Activated B cell treated with CpG ODN at 0.5 μM for 24 hours (primary cell): ENCODE results near the gene MAML3. TPM values are rescaled to one million over a fixed set of nuclear protein-coding genes. Genes with fewer than 3 reads are reported as not detected.

Experiments used
- ATAC-seq: fragments of 200-7000 bp; cut with Tn5 transposase; one replicate; pipeline ENCODE4 v1.10.0; 2021; ENCODE audit warnings: low read depth, mild to moderate bottlenecking, moderate library complexity
- CTCF ChIA-PET: fragments of 350-600 bp; sonication (Branson Sonifier 250); formaldehyde crosslinking; loops from one replicate; lab custom pipeline; 2021; ENCODE audit warnings: antibody characterized with exemption; lab: Charles Lee
- POLR2A ChIA-PET: fragments of 350-600 bp; sonication (Branson Sonifier 250); formaldehyde crosslinking; loops from one replicate; lab custom pipeline; 2021; ENCODE audit warnings: antibody characterized with exemption; lab: Charles Lee
- DNase-seq: peaks from one replicate; pipeline ENCODE4 v3.0.0; 2022
- H3K27ac Mint-ChIP-seq: one replicate; pipeline ENCODE4 v1.8.0; 2020; ENCODE audit warnings: mixed read lengths
- H3K27me3 Mint-ChIP-seq: one replicate; pipeline ENCODE4 v1.8.0; 2021; ENCODE audit warnings: mixed read lengths
- H3K36me3 Mint-ChIP-seq: one replicate; pipeline ENCODE4 v1.8.0; 2021; ENCODE audit warnings: low read depth, mixed read lengths
- H3K4me1 Mint-ChIP-seq: one replicate; pipeline ENCODE4 v1.8.0; 2021; ENCODE audit warnings: mixed read lengths
- H3K4me3 Mint-ChIP-seq: one replicate; pipeline ENCODE4 v1.8.0; 2020; ENCODE audit warnings: mild to moderate bottlenecking, mixed read lengths
- H3K9me3 Mint-ChIP-seq: one replicate; pipeline ENCODE4 v1.8.0; 2020; ENCODE audit warnings: mixed read lengths
- intact Hi-C: fragments of 100-400 bp; cut with micrococcal nuclease; formaldehyde crosslinking; loops from one replicate; pipeline ENCODE4 v1.15.1; 2024
- total RNA-seq: library from RNA; stranded (reverse); gene quantifications from 2 replicates; pipeline ENCODE4 v1.2.3, GENCODE V29; 2022
- TF ChIP-seq, protein P1 (sequence below): fragments of 200-600 bp; IDR thresholded peaks from one replicate; pipeline ENCODE4 v1.8.0; 2022; ENCODE audit warnings: antibody characterized with exemption, mild to moderate bottlenecking

The MAML3 gene
- total RNA-seq, 1 donor from 2014 or later, result 2.6 TPM

DNA sequence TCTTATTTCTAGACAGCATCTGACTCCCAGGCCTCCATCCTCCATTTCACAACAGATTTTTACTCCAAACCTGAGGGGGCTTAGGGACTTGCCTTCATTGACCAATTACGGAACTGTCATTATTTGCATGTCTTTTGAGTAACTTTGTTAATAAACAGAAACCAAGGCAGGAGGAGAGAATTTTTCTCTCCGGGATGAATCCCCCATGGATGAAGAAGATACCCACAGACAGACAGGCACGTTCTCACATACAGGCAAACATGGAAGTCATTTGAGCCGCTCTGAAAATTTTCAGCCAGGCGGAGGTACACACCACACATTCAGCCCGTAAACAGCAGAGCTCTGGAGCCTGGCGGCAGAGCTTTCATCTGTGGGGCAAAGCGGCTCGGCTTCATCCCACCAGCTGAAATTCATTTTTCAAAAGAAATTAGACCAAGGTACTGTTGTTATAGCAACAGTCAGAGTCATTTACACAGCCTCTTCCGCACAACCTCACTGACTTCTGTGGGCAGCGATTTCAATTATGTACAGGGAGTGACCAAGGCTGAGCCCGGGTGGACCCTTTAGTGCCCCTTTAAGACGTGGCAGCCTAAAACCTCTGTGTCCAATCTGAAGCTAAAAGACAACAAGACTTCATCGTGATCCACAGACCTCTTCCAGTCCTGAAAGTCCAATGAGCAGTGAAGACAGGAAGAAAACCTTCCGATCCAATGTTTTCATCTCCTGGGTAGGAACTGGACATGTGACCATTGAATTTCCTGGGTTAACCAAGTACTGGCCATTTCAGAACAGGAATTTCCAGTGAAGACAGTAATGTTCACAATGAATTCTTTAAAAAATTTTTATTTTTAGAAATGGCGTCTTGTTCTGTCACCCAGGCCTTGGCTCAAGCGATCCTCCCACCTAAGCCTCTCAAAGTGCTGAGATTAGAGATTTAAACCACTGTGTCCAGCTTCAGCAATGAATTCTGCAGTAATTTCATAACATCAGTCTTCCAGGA lies 251.4 kb downstream of the MAML3 start:
- peaks cover 5% of the 10 kb centered on the region for H3K9me3 Mint-ChIP-seq
- POLR2A ChIA-PET, result no interaction called here
- ATAC-seq, result no peak
- DNase-seq, result no peak
- CTCF ChIA-PET, result no interaction called here
- H3K4me1 Mint-ChIP-seq, result peaks cover 10% of the 10 kb centered on the region
- TF ChIP-seq, protein P1, sequence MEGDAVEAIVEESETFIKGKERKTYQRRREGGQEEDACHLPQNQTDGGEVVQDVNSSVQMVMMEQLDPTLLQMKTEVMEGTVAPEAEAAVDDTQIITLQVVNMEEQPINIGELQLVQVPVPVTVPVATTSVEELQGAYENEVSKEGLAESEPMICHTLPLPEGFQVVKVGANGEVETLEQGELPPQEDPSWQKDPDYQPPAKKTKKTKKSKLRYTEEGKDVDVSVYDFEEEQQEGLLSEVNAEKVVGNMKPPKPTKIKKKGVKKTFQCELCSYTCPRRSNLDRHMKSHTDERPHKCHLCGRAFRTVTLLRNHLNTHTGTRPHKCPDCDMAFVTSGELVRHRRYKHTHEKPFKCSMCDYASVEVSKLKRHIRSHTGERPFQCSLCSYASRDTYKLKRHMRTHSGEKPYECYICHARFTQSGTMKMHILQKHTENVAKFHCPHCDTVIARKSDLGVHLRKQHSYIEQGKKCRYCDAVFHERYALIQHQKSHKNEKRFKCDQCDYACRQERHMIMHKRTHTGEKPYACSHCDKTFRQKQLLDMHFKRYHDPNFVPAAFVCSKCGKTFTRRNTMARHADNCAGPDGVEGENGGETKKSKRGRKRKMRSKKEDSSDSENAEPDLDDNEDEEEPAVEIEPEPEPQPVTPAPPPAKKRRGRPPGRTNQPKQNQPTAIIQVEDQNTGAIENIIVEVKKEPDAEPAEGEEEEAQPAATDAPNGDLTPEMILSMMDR, result no peak
- intact Hi-C loops, result no loop called here
- no peaks in the 10 kb centered on the region for H3K36me3 Mint-ChIP-seq
- H3K4me3 Mint-ChIP-seq, result no peak overlapping the region
- no peak overlapping the region for H3K27ac Mint-ChIP-seq
- H3K27me3 Mint-ChIP-seq, result no peaks in the 10 kb centered on the region

DNA sequence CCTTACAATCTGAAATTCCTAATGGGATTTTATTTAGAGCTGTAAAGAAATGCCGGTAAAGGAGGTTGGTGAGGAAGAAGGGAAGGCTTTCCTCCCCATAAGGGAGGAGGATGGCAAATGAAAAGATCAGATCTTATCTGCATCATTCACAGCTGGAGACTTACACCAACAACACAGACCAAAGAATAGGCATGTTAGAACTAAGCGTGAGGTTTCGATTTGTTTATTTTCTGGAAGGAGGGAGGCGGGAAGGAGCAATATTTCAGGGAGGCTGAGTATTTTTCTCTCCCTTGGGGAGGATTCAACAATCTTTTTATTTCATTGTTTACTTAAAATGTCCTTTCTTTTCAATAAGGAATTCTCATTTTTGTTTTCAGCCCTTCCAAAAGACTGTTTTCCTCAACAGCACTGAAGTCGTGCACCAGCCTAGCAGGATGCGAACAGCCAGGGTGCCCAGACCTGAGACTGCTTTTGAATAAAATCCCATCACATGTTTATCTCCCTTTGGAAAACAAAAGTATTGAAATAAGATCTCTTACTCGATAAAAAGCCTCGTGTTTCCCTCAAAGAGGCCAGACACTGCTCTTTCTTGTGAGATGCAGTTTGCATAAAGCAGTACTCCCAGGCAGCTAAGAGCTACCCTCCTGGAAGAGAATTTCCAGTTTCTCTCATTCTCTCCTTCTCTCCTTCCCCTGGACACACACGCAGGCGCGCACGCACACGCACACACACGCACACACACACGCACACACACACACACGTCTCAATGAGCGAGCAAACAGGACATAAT lies 252.3 kb downstream of the MAML3 start:
- Mint-ChIP-seq H3K27me3 (no peaks in the 10 kb centered on the region), H3K27ac (no peak overlapping the region), H3K4me3 (no peak overlapping the region), H3K9me3 (peaks cover 5% of the 10 kb centered on the region), H3K36me3 (no peaks in the 10 kb centered on the region), H3K4me1 (peaks cover 7% of the 10 kb centered on the region)
- ATAC-seq, result no peak
- ChIA-PET CTCF (no interaction called here), POLR2A (no interaction called here)
- DNase-seq, result no peak
- intact Hi-C loops, result no loop called here
- TF ChIP-seq, protein P1, result no peak

DNA sequence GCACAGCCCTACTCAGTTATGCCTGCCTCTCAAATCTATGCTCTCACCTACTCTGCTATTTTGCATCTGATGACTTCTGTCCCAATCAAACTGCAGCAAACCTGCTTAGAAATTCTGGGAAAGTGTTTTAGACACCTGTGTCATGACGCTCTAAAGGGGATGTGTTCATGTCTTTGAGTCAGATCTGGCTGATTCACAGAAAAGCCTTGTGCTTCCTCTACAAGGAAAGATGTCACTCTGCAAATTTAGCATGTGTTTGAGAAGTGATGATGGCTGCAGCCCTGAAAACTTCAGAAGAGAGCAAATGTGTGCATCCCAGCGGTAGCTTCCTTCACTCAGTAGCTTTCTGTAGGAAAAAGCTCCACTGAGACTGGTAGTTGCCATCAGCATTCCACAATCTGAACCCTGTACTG lies 253.0 kb downstream of the MAML3 start:
- Mint-ChIP-seq H3K36me3 (no peaks in the 10 kb centered on the region), H3K9me3 (peaks cover 5% of the 10 kb centered on the region), H3K4me1 (peaks cover 7% of the 10 kb centered on the region), H3K27ac (no peak overlapping the region), H3K4me3 (no peak overlapping the region), H3K27me3 (no peaks in the 10 kb centered on the region)
- TF ChIP-seq, protein P1, result no peak
- intact Hi-C loops, result no loop called here
- CTCF ChIA-PET, result no interaction called here
- no peak for ATAC-seq
- DNase-seq, result no peak
- POLR2A ChIA-PET, result no interaction called here

DNA sequence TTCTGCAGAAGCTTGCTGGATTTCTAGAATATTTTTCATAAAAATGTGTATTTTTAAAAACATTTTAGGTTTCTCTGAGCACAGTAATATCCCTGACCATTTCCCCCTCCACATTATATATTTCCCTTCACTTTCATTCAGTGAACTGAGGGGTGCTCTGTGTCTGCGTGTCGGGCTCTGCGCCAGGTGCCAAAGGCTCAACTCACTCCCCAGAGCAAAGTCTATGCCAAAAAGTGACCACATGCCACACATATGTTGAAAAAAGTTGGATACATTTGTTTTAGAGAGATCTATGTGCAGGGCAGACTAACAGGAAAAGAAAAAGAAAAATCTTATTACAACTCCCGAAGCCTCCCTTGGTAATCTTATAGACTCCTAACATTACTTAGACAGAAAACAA lies 254.6 kb downstream of the MAML3 start:
- Mint-ChIP-seq H3K27me3 (no peaks in the 10 kb centered on the region), H3K27ac (no peak overlapping the region), H3K4me1 (peaks cover 7% of the 10 kb centered on the region), H3K9me3 (no peaks in the 10 kb centered on the region), H3K36me3 (no peaks in the 10 kb centered on the region), H3K4me3 (no peak overlapping the region)
- intact Hi-C loops, result no loop called here
- DNase-seq (no peak), ATAC-seq (no peak)
- TF ChIP-seq, protein P1, result no peak
- ChIA-PET CTCF (no interaction called here), POLR2A (no interaction called here)

DNA sequence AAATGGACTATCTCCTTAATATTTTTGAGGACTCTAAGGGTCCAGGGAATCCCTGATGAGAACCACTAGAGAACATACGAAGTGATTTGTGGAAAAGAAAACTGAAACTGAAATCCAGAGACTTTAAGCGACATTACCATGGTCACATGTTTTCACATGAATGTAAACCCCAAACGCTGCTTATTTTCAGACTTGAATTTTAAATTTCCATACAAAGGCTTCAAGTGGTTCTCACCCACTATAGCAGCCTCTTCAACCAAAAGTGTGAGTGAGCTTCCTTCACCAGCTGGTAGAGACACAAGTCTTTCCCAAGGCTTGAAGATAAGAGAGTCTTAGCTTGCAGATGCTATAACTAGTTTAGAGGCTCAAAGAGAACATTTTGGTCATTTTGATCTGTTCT lies 255.7 kb downstream of the MAML3 start:
- intact Hi-C loops, result no loop called here
- Mint-ChIP-seq H3K4me1 (peaks cover 7% of the 10 kb centered on the region), H3K36me3 (no peaks in the 10 kb centered on the region), H3K9me3 (no peaks in the 10 kb centered on the region), H3K4me3 (no peak overlapping the region), H3K27me3 (no peaks in the 10 kb centered on the region), H3K27ac (no peak overlapping the region)
- ChIA-PET POLR2A (no interaction called here), CTCF (no interaction called here)
- TF ChIP-seq, protein P1, result no peak
- ATAC-seq (no peak), DNase-seq (no peak)
